ENCODE measurements around the gene SLC30A2.

- TF ChIP-seq CTCF (IDR thresholded peaks at IDR 0.05), result no peak
- no peak for TF ChIP-seq POLR2A (IDR thresholded peaks at IDR 0.05)
- no peak for TF ChIP-seq POLR2AphosphoS5 (IDR thresholded peaks at IDR 0.05)
These were observed 51.3 kb downstream of the SLC30A2 start for GRCh38 chr1:25994402-25995150.
